ENCODE results near the gene AAK1. TPM values are rescaled to one million over a fixed set of nuclear protein-coding genes. Genes with fewer than 3 reads are reported as not detected.

Gene AAK1
- total RNA-seq, 1 donor from 2014 or later = 20.8 TPM

GRCh38 chr2:69571189-69571588 lies 72.3 kb downstream of the AAK1 start:
- Histone ChIP-seq H2AFZ (replicated peaks) (no peak overlapping the region), H3K79me2 (ENCODE audit: low read depth) (no peaks in the 10 kb centered on the region), H4K20me1 (ENCODE audit: low read depth) (no peaks in the 10 kb centered on the region), H3K27me3 (no peaks in the 10 kb centered on the region), H3K9me3 (ENCODE audit: low read depth) (no peaks in the 10 kb centered on the region), H3K27ac (no peak overlapping the region), H3K4me2 (no peak overlapping the region), H3F3A (ENCODE audit: low read depth) (no peaks in the 10 kb centered on the region), H3K4me1 (peaks cover 10% of the 10 kb centered on the region), H3K36me3 (no peaks in the 10 kb centered on the region), H3K4me3 (no peak overlapping the region), H3K9ac (no peak overlapping the region)
- TF ChIP-seq CTCF (IDR thresholded peaks at IDR 0.05) (no peak), EZH2 (IDR thresholded peaks at IDR 0.05) (no peak), EZH2phosphoT487 (IDR thresholded peaks at IDR 0.05) (no peak)
- H3K4me3 Mint-ChIP-seq = no peak overlapping the region
- no peak overlapping the region for H3K27ac Mint-ChIP-seq
- peaks cover 4% of the 10 kb centered on the region for H3K36me3 Mint-ChIP-seq
- peaks cover 2% of the 10 kb centered on the region for H3K27me3 Mint-ChIP-seq (ENCODE audit: insufficient read depth, low read depth)
- peaks cover 9% of the 10 kb centered on the region for H3K4me1 Mint-ChIP-seq
- DNase-seq (ENCODE audit: low spot score) = no peak
- H3K9me3 Mint-ChIP-seq = no peaks in the 10 kb centered on the region

- H3K27ac Mint-ChIP-seq = no peak overlapping the region
- no peaks in the 10 kb centered on the region for H4K20me1 ChIP-seq (ENCODE audit: low read depth)
- no peak overlapping the region for H3K9ac ChIP-seq
- H3K4me2 ChIP-seq = no peak overlapping the region
- H3K4me1 ChIP-seq = peaks cover 5% of the 10 kb centered on the region
- no peaks in the 10 kb centered on the region for H3F3A ChIP-seq (ENCODE audit: low read depth)
- H3K36me3 ChIP-seq = no peaks in the 10 kb centered on the region
- no peaks in the 10 kb centered on the region for H3K79me2 ChIP-seq (ENCODE audit: low read depth)
- no peak overlapping the region for H3K27ac ChIP-seq
- H3K27me3 ChIP-seq = no peaks in the 10 kb centered on the region
- no peak overlapping the region for H3K4me3 ChIP-seq
- H3K36me3 Mint-ChIP-seq = peaks cover 4% of the 10 kb centered on the region
- no peaks in the 10 kb centered on the region for H3K9me3 Mint-ChIP-seq
- DNase-seq (ENCODE audit: low spot score) = no peak
- TF ChIP-seq EZH2 (IDR thresholded peaks at IDR 0.05) = no peak
- no peak for TF ChIP-seq EZH2phosphoT487 (IDR thresholded peaks at IDR 0.05)
- no peak for TF ChIP-seq CTCF (IDR thresholded peaks at IDR 0.05)
- H3K27me3 Mint-ChIP-seq (ENCODE audit: insufficient read depth, low read depth) = peaks cover 2% of the 10 kb centered on the region
- no peaks in the 10 kb centered on the region for H3K9me3 ChIP-seq (ENCODE audit: low read depth)
- H3K4me3 Mint-ChIP-seq = no peak overlapping the region
- peaks cover 9% of the 10 kb centered on the region for H3K4me1 Mint-ChIP-seq
- H2AFZ ChIP-seq (replicated peaks) = no peak overlapping the region
Observed at GRCh38 chr2:69570474-69570873, 73.1 kb downstream of the AAK1 start.

GRCh38 chr2:69567909-69568300 lies 75.6 kb downstream of the AAK1 start:
- Mint-ChIP-seq H3K4me3 (no peak overlapping the region), H3K4me1 (peaks cover 3% of the 10 kb centered on the region), H3K27me3 (ENCODE audit: insufficient read depth, low read depth) (peaks cover 2% of the 10 kb centered on the region), H3K9me3 (no peaks in the 10 kb centered on the region), H3K27ac (no peak overlapping the region), H3K36me3 (peaks cover 3% of the 10 kb centered on the region)
- H3K4me2 ChIP-seq = no peak overlapping the region
- H3K79me2 ChIP-seq (ENCODE audit: low read depth) = no peaks in the 10 kb centered on the region
- H3F3A ChIP-seq (ENCODE audit: low read depth) = no peaks in the 10 kb centered on the region
- no peak overlapping the region for H2AFZ ChIP-seq (replicated peaks)
- H3K36me3 ChIP-seq = no peaks in the 10 kb centered on the region
- H3K27ac ChIP-seq = no peak overlapping the region
- no peaks in the 10 kb centered on the region for H3K27me3 ChIP-seq
- H4K20me1 ChIP-seq (ENCODE audit: low read depth) = no peaks in the 10 kb centered on the region
- no peak overlapping the region for H3K4me3 ChIP-seq
- no peaks in the 10 kb centered on the region for H3K9me3 ChIP-seq (ENCODE audit: low read depth)
- H3K9ac ChIP-seq = no peak overlapping the region
- TF ChIP-seq CTCF (IDR thresholded peaks at IDR 0.05) (no peak), EZH2phosphoT487 (IDR thresholded peaks at IDR 0.05) (no peak), EZH2 (IDR thresholded peaks at IDR 0.05) (no peak)
- no peak for DNase-seq (ENCODE audit: low spot score)
- H3K4me1 ChIP-seq = peaks cover 4% of the 10 kb centered on the region

Measured in neural progenitor cell (in vitro differentiated cells).